Limb (tissue), 2 donors: ENCODE measurements around the gene CD2BP2.
"Not testable (repeated sequence)": the region's sequence is repeated elsewhere in the genome, so short reads cannot be mapped to it uniquely, and the experiment has no call there.

Source experiments
- DNase-seq, 2 donors: peaks; one replicate each; pipeline ENCODE4 v3.0.0-alpha.2; 2016; ENCODE audit errors: extremely low spot score in 2 of 2

Gene CD2BP2

GRCh38 chr16:30359871-30360170, 4.7 kb upstream of the CD2BP2 start:
- no peak for DNase-seq

GRCh38 chr16:30358990-30359870, 4.1 kb upstream of the CD2BP2 start:
- no peak for DNase-seq

- no peak for DNase-seq
Observed at GRCh38 chr16:30358577-30358936, 3.4 kb upstream of the CD2BP2 start.

- no peak for DNase-seq
Observed at GRCh38 chr16:30357715-30358576, 2.8 kb upstream of the CD2BP2 start.

- no peak for DNase-seq
Observed at GRCh38 chr16:30357085-30357714, 2.1 kb upstream of the CD2BP2 start.

GRCh38 chr16:30356401-30357084, 1.4 kb upstream of the CD2BP2 start:
- DNase-seq = no peak

GRCh38 chr16:30355954-30356308, 823 bp upstream of the CD2BP2 start:
- DNase-seq = no peak

- no peak for DNase-seq
Observed at GRCh38 chr16:30354423-30355143, 525 bp downstream of the CD2BP2 start.

GRCh38 chr16:30353438-30354129, 1.5 kb downstream of the CD2BP2 start:
- DNase-seq = no peak

GRCh38 chr16:30352488-30353401, 2.4 kb downstream of the CD2BP2 start:
- DNase-seq = no peak

GRCh38 chr16:30351586-30352419, 3.3 kb downstream of the CD2BP2 start:
- no peak for DNase-seq

GRCh38 chr16:30351001-30351441, 4.1 kb downstream of the CD2BP2 start:
- DNase-seq = no peak

- DNase-seq = no peak
Observed at GRCh38 chr16:30350134-30350871, 4.8 kb downstream of the CD2BP2 start.

GRCh38 chr16:30349675-30350074, 5.4 kb downstream of the CD2BP2 start:
- DNase-seq = no peak

GRCh38 chr16:30348929-30349328, 6.2 kb downstream of the CD2BP2 start:
- no peak for DNase-seq

- no peak for DNase-seq
Observed at GRCh38 chr16:30348113-30348512, 7.0 kb downstream of the CD2BP2 start.

- DNase-seq = no peak
Observed at GRCh38 chr16:30346286-30346685, 8.8 kb downstream of the CD2BP2 start.

- DNase-seq = not testable (repeated sequence)
Observed at GRCh38 chr16:30343491-30343820, 11.7 kb downstream of the CD2BP2 start.
